CD4-positive, alpha-beta T cell treated with Interleukin-4 for 4 hours (primary cell): ENCODE measurements around the gene PRIMA1.

ENCODE experiments used
- DNase-seq: peaks from one replicate; pipeline ENCODE4 v3.0.0-alpha.2; 2020

PRIMA1 gene

DNA sequence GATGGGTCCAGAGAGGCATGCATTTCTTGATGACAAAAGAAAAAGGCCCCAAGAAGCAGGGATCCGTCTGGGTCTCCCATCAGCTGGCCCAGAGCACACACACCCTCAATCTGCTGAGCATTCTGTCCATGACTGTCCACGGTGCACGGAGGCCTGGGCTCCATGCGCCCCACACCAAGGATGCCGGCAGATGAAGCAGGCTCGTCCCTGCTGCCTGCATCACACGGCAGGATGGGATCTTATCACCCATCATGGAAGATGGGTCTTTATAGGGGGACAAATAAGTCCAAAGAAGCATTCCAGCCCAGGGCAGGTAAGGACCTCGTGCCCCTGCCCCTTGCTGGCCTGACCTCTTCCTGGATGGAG is 59.7 kb downstream of the PRIMA1 start:
- no peak for DNase-seq

DNA sequence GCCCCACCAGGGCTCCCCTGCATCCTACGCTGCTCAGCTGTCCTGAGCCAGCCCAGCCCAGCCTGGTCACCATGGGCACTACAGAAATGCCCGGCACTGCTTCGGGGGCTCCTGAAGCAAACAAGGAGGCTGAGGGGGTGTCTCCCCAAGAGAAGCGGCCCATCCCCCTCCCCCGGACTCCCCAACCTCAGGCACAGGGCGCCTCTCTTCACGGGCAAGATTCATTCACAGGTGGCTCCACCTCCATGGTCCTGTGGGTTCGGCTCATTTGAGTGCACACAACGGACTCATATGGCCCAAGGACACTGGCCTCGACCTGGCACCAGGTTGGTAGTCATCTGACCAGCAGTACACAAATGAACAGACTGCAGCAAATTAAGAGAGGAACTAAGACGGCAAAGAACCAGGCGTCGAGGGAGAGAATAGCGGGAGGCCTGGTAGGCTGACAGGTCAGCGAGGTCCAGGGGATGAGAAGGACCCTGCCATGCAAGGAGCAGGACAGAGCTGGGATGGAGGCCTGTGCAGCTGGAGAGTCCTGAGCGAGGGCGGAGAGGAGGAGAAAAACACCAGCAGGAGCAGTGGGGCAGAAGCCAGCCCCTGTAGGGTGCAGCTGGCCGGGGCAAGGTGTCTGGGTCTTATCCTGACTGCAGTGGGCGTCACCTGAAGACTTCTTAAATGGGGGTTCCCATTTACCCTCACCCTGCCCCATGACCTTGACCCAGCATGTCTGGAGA is 60.2 kb downstream of the PRIMA1 start:
- no peak for DNase-seq

DNA sequence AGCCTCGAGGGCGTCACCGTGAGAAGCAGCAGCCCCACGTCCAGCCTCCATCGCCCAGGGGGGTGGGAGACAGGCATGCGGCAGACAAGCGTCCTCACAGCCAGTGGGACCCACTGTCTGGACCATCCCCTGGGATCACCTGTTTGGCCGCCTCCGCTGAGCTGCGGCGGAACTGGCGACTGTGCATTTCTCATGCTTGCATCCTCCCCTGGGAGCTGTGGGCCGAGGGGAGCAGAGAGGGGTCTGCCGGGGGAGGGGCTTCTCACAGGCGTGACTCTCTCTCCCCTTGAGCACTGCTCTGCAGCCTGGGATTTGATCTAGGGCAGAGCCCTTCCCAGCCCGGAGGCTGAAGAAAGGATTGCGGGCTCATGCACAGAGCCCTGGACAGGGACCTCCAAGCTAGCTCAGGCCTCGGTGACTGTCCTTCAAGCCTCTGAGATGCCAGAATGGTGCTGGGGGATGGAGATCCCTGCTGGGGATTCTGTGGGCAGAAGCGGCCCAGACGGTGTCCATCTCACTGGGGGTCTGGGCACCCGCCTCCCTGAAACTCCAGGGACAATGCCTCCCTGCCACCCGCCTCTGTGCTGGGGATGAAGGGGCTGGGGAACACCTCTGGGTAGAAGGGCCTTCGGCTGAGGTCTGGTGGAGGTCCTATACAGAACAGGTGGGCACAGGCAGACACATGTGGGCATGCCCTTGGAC is 61.1 kb downstream of the PRIMA1 start:
- no peak for DNase-seq

DNA sequence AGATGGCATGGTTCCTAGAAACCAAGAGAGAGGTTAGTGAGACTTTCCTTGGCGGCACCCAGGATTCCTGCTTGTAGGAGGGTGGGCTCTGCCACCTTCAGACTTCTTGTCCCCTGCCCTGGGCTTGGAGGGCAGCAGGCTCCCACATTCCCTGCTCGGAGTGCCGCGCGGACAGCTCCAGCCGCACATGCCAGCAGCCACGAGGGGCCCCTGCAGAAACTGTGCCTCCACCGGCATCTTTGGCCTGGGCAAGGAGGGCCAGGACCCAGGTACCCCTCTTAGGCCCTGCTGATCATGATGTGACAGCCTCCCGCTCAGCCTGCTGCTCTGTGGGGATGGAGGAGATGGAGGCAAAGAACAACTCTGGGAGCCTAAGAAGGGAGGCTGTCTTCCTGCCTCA is 62.3 kb downstream of the PRIMA1 start:
- no peak for DNase-seq

DNA sequence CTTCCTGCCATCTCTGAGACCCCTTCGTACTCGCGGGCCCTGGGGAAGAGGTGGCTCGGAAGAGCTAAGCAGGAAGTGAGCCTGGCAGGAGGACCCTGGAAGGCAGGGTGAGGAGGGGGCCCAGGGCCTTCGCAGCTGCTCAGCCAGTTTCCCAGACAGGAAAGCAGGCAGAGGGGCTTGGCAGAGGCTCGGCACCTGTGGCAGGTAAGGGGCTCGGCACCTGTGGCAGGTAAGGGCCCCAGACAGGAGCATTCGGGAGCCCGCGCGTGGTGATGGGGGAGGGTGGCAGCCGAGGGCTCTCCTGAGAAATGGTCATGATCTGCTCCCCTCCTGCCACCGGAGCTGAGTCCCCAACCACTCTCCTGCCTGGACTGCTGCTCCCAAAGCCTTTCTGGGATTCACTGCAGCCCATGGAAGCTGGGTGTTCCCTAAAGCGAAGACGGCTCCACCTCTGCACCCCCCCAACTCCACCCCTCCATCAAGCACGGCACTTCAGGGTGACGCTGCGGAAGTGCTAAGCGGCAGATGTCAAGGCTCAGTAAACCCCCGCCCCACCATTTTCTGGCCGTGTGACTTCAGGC is 63.2 kb downstream of the PRIMA1 start:
- no peak for DNase-seq

DNA sequence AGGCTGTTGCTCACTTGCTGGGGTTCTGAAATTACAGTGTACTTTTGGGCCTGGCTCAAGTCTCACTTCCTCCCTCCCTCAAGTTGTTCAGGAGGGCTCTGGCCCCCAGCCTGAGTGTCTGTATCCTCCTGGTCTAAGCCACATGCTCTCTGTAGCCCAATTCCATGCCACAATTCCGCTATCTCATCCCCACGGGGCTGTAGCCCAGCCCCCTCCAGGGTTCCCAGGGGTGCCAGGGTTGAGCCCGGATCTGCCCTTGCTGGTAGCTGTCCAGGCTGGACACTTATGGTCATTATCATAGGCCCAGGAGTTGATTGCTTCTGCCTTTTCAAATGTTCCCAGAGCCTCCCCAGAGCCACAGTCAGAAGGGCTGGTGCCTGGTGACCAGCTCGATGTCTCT is 65.3 kb downstream of the PRIMA1 start:
- no peak for DNase-seq

DNA sequence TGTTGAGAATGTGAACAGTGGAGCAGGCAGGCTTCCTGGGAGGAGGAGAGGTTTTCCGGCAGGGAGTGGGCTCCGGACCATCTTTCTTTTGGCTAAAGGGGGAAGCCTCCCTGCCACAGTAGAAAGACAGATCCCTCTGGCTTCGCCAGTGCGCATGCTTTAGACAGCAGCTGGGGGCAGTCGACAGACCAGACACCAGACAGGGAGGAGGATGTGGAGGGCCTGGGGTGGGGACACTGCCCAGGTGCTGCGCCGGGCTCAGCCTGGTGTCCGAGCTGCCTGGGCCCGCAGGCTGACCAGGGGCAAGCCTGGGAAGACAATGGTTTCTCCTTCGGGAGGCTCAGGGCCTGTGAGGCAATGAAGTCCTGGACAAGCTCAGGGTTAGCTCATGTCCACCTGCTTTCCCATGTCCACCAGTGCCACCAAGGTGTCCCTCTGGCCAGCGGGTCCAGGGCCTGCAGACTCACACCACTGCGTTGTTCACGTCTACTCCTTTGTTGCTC is 67.3 kb downstream of the PRIMA1 start:
- DNase-seq: no peak

DNA sequence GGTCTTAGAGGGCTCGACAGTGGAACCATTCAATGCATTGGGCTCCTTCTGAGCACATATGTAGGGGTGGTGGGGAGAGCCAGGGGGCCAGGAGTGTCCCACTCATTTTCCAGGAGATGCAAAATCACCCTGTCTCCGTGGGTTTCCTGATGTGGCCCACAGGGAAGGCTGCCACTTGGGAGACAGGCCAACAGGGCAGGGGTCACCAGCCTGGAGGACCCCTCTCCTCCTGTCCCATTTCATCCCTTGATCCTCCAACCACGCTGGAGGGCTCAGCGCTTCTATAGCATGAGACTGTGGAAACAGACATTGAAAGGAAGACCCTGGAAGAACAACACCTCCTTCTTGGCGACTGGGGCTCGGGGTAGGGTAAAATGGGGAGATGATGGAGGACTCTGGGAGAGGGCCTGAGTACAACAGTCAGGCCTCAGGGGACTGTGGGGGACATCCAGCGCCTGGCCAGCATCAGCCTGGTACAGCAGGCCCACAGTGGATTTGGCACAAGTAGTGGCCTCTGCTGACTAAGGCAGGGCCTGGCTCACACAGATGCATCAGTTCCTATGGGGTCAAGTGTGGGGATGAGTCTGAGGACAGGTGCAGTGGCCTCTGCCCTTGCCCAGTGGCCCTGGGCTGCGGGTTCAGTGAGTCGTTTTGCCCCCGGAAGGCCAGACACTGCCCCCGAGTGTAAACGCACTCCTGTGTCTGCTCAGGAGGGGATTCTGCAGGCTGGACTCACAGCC is 68.0 kb downstream of the PRIMA1 start:
- DNase-seq: no peak

DNA sequence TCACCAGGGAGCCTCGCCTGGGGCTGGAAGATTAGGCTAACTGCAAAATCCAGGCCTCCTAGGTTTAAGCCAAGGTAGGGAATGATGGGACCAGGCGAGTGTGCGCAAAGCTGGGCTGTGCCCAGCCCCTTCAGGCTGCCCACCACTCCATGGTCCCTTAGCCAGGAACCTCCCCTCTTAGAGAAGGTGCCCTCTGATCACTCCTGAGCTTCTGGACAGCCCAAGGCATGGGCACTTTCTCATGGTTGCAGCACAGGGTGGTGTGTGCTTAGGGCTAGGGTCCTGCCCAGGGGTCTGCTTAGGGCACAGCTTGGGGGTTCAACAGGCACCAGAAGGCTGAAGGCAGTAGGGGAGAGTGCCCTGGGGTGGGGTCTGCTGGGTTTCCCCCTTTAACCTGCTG is 69.0 kb downstream of the PRIMA1 start:
- no peak for DNase-seq

DNA sequence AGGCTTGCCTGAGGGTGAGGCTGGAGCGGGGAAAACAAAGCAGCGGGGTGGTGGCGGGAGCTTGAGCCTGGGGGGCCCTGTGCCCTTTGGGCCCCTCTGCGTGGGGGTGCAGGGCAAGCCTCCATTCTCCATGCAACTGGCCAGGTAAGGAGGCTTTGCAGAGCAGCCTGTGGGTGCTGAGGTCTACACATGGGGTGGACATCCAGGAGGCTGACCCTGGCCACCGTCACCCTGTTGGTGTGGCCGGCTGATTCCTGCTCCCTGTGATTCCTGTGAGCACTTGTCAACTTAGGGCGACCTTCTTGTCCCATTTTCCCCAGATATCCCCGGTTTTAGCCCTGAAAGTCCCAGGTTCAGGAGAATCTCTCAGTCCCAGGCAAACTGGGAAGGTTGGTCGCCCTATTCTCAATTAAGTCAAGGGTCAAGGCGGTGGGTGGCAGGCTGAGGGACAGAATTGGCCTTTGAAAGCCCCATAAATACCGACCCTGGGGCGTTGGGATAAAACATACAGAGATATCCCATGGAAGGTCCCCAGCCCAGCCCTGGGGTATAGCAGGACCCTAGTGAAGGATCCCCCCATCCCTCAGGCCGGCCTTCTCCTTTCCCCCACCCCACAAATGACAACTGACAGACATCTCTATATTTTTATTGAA is 70.5 kb downstream of the PRIMA1 start:
- no peak for DNase-seq

DNA sequence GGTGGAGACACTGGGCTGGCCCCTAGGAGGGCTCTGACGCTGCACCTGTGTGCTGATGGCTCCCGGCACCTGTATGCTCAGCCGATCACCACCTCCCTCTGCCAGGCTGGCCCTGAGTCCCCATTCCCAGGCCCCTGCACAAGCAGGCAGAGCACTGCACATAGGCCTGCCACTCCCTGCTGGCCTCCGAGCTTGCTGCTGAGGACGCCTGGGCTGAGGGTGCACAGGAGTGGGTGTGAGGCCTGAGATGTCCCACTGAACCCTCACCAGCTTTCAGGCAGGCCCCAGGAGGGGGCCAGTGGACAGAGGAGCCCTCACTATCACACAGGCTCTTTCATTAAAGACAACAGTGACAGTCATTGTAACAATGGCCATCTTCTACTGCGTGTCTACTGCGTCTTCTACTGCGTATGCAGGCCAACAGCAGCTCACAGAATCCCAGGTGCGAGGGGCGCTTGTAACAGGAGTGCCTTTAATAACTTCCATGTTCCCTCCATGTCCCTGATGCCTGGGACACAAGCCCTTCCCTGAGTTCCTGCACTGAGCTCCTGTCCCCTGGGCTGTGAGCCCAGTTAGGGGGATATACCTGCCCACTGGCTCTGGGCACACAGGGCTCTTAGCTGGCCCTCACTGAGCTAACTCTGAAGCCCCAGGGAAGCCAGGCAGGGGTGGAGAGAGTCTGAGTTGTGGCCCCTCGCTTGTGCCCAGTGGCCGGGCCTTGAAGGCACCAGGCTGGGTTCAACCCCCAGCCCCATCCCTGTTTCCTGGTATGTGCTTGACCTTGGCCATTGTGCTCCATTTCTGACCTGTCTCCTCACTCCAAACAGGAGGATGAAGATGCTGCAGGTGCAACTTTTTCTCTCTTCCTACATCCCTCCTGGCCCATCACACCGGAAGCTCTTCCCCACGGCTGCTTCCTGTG is 71.3 kb downstream of the PRIMA1 start:
- no peak for DNase-seq

DNA sequence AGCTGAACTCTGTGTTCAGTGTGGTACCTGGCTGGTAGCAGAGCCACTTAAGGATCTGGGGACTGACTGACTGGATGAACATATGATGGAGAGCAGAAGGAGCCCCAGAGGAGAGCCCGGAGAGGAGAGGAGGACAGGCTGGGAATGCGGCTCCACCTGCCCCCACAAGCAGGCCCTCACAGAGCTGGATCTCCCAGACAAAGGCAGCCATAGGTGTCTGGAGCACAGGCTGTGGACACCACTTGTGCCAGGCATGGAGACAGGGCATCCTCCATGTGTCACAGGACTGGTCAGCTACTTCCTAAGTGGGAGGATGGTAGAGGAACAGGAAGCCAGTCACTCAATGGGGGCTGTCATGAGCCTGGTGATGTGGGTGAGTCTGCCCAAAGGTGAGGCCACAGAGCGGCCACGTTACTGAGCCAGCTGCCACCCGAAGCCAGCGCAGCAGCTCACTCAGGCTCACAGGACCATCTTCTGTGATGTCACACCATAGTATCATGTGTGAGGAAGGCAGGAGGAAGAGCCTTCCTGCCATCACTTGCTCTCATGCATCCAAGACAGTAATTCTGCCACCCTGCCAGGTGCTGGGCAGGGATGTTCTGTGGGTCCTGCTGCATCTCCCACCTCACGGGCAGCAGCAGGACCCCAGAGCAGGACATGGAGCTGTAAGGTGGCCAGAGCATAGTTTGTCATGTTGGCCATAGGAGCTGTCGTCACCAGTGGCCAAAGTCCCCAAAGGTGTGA is 72.1 kb downstream of the PRIMA1 start:
- no peak for DNase-seq

DNA sequence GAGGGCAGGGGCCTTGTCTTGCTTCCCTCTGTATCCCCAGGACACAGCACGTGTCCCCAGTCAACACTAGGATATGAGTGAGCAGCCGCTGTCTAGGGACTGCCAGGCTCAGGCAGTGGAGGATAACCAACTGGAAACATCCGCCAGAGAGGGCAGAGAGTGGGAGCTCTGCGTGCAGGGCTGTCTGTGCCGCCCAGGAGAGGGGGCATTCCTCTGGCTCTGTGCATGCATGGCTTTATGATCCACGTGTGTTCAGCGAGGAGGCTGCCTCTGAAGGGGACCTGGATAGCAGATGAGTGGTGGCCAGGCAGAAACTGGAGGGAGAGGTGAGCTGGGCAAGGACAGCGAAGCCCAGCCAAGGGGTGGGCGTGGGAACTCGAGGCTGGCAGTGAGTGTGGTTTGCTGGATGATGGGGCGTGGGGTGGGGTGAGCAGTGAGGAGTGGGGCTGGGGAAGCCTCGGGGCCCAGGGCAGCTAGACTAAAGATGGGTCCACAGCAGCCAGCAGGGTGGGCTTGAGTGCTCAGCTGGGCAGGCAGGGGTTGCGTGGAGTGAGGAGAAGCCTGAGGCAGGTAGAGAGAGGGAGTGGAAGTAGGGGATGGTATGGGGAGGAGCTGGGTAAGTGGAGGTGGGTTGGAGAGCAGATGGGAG is 72.9 kb downstream of the PRIMA1 start:
- DNase-seq: no peak

DNA sequence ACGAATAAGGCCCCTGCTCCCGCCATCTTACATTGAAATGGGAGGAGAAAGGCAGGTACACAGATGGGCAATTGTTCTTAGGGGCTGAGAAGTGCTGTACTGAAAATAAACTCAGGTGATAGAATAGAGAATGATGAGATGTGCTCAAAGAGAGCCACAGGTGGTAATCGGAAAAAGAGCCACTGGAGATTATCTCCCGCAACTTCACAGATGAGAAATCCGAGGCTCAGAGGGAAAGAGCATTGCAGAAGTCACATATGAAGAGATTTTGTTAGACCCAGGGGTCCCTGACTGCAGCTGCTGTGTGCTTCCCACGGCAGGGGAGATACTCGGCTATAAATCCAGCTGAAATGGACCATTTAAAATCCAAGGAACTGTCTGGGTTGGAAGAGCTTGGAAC is 73.7 kb downstream of the PRIMA1 start:
- DNase-seq: no peak

DNA sequence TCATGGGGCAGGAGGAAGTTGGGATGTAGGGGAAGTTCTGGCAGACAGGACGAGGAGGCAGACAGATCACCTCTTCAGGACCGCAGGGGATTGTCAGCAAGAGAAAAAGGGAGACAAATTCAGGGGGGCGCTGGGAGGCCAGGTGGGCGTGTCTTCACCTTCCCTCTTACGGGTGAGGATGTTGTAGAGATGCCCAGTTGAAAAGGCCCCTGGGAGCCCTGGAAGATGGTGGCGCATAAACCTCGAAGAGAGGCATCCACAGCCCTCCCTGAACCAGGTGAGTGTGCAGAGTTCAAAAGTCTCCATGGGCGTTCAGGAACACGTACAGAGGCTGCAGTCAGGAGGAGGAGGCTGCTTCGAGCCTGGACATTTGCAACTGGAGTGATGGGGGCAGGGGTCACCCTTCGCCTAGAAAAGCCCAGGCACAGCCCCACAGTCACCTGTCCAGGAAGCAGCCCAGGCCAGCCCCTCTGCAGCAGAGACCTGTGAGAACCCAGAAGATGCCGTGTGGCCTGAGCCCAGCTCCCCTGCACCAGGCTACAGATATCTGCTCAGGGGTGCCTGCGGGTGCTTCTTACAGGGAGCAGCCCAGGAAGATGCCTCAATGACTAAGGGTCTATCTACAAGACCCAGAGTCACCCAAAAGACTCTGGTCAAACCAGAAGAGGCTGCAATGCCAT is 74.4 kb downstream of the PRIMA1 start:
- no peak for DNase-seq

DNA sequence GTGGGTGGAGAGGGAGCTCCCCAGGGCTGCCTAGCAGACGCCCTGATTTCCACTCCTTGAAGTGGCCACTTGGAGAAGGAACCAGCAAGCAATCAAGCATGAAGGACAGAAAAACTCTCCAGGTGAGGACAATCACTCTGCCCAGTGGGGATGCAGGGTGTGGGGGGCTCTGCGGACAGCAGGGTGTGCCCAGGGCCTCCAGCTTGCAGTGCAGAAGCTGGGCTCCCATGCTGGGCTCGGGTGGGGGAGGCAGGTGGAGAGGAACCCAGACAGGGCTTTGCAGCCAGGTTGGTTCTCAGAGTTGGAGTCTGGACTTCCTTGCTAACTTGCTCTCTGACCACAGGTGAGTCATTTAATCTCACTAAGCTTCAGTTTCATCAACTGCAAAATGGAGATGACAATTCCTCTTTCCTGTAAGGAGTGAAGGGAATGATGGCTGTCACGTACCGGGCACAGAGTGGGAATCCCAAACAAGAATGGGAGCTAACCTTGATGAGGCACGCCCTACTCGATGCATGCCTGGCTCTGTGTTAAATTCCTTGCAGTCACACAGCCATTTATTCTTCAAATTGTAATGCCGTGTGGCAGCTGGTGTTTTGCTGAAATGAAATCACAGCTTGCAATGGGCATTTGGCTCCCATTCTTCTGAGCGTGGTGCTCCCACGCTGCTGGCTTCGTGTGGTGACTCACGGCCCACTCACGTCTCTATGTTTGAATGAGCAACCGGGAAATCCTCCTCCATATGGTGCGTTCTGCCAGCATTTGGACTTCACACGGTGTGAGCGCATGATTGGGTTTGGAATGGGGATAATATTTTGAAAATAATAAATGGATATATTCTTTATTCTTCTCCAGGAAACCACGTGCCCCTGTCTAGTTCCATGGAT is 75.2 kb downstream of the PRIMA1 start:
- no peak for DNase-seq

DNA sequence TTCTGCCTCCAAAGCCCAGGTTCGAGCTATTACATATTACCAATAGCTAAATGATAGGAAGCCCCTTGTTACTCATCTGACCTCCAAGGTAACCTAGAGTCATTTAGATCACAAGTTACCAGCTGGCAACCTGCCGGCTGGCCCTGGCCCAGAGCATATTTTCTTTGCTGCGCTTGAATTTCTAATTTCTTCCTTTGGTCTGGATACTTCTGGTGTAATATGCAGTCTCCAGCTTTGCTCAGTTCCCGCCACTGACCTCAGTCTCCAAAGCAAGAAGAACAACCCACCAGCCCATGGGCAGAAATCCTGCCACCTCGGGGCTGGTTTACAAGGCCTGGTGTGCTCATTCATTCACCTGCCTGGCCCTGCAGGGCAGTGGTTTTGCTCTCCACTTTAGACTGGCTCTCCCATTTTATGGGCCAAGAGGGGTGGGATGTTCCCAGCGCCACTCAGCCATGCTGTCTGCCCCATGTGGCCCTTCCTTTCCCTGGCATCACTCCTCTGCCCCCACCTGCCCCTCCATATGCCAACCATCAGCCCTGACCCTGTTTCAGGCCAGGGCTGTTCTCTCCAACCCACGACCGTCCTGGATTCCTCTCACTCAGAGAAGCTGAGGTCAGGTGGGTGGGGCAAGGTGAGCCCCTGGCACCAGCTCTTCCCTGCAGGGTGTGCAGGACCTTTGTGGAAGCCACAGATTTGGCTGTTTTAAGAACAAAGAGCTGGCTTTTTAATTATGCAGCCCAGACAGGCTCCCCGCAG is 76.0 kb downstream of the PRIMA1 start:
- DNase-seq: no peak

DNA sequence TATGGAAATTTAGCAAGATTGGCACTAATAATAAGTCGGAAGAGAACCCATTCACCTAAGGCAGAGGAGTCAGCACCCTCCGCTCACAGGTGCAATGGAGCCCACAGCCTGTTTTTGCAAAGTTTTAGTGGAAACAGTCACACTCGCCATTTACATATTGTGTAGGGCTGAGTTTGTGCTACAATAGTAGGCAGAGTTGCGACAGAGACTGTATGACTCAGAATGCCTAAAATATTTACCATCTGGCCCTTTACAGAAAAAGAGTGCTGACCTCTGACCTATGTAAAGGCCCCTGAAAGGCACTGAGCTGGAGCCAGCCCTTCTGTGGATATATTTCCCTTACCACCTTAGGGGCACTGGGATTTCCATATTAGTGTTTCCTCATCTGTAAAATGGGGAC is 79.0 kb downstream of the PRIMA1 start:
- no peak for DNase-seq
